HG03175 (cell line): ENCODE measurements around the gene CD300A.
"Not testable (repeated sequence)": the region's sequence is repeated elsewhere in the genome, so short reads cannot be mapped to it uniquely, and the experiment has no call there.

Source experiments
- ATAC-seq: cut with Tn5 transposase; IDR thresholded peaks from one replicate; pipeline ENCODE4 v1.9.1; 2021; ENCODE audit warnings: mild to moderate bottlenecking, moderate library complexity; ENCODE audit not compliant: unreplicated experiment

Gene CD300A

GRCh38 chr17:74516561-74517328, 50.3 kb downstream of the CD300A start:
- no peak for ATAC-seq

- not testable (repeated sequence) for ATAC-seq
Observed at GRCh38 chr17:74518413-74518981, 52.1 kb downstream of the CD300A start.

- no peak for ATAC-seq
Observed at GRCh38 chr17:74520016-74520434, 53.6 kb downstream of the CD300A start.

GRCh38 chr17:74520790-74521480, 54.5 kb downstream of the CD300A start:
- ATAC-seq, result no peak

GRCh38 chr17:74521701-74522201, 55.3 kb downstream of the CD300A start:
- no peak for ATAC-seq

- no peak for ATAC-seq
Observed at GRCh38 chr17:74522381-74523105, 56.1 kb downstream of the CD300A start.

GRCh38 chr17:74523308-74523707, 56.9 kb downstream of the CD300A start:
- ATAC-seq, result no peak

- no peak for ATAC-seq
Observed at GRCh38 chr17:74524653-74525464, 58.4 kb downstream of the CD300A start.

- no peak for ATAC-seq
Observed at GRCh38 chr17:74525465-74525725, 59.0 kb downstream of the CD300A start.

- no peak for ATAC-seq
Observed at GRCh38 chr17:74525781-74526288, 59.4 kb downstream of the CD300A start.

GRCh38 chr17:74526681-74527080, 60.2 kb downstream of the CD300A start:
- ATAC-seq, result no peak

GRCh38 chr17:74527081-74527480, 60.6 kb downstream of the CD300A start:
- no peak for ATAC-seq

GRCh38 chr17:74527756-74528155, 61.3 kb downstream of the CD300A start:
- ATAC-seq, result no peak

- ATAC-seq, result peak; percentile 86
Observed at GRCh38 chr17:74528491-74529199, 62.2 kb downstream of the CD300A start.

- no peak for ATAC-seq
Observed at GRCh38 chr17:74529243-74529642, 62.8 kb downstream of the CD300A start.

GRCh38 chr17:74530831-74531150, 64.4 kb downstream of the CD300A start:
- no peak for ATAC-seq

- peak; percentile 36 for ATAC-seq
Observed at GRCh38 chr17:74531231-74531761, 64.9 kb downstream of the CD300A start, which contains the start of gene CD300LB. TSS of gene CD300LB (minus strand) at chr17:74531475. CDS start at chr17:74531350, 125 bp downstream.

GRCh38 chr17:74532115-74532514, 65.7 kb downstream of the CD300A start:
- peak; percentile 35 for ATAC-seq
